Ovary (tissue), 3 donors: ENCODE results near the gene PLXNA2.

ENCODE experiments used
- CTCF ChIP-seq, 3 donors: fragments of 450-650 bp in 2 of 3; fragments of 200-600 bp in 1 of 3; IDR thresholded peaks; one replicate each; pipeline versions ENCODE4 v1.5.1 to v1.8.0; 2016 to 2022; ENCODE audit warnings: antibody characterized with exemption in 3 of 3, mild to moderate bottlenecking in 1 of 3
- EP300 ChIP-seq: sonication (generic); formaldehyde crosslinking; IDR thresholded peaks from one replicate; pipeline ENCODE4 v1.6.1; 2017; ENCODE audit warnings: antibody characterized with exemption
- POLR2A ChIP-seq: fragments of 450-650 bp; IDR thresholded peaks from one replicate; pipeline ENCODE4 v1.6.1; 2017; ENCODE audit warnings: antibody characterized with exemption, mild to moderate bottlenecking, moderate library complexity
- donor health status: DM: no; HTN: no; CAD: no.

GRCh38 chr1:208015255-208015654, 228.9 kb downstream of the PLXNA2 start:
- TF ChIP-seq POLR2A (no peak), CTCF (IDR thresholded peaks at IDR 0.05) (no peak), EP300 (no peak)
